ENCODE results near the gene BAZ2B.

GRCh38 chr2:159371506-159371905, 244.8 kb downstream of the BAZ2B start:
- TF ChIP-seq, protein P1, sequence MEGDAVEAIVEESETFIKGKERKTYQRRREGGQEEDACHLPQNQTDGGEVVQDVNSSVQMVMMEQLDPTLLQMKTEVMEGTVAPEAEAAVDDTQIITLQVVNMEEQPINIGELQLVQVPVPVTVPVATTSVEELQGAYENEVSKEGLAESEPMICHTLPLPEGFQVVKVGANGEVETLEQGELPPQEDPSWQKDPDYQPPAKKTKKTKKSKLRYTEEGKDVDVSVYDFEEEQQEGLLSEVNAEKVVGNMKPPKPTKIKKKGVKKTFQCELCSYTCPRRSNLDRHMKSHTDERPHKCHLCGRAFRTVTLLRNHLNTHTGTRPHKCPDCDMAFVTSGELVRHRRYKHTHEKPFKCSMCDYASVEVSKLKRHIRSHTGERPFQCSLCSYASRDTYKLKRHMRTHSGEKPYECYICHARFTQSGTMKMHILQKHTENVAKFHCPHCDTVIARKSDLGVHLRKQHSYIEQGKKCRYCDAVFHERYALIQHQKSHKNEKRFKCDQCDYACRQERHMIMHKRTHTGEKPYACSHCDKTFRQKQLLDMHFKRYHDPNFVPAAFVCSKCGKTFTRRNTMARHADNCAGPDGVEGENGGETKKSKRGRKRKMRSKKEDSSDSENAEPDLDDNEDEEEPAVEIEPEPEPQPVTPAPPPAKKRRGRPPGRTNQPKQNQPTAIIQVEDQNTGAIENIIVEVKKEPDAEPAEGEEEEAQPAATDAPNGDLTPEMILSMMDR (conservative IDR thresholded peaks at IDR 0.05; ENCODE audit: low read depth in 2 of 2): no peak
- no peak for TF ChIP-seq POLR2AphosphoS5 (IDR thresholded peaks at IDR 0.05; ENCODE audit: low read depth)
- TF ChIP-seq EZH2phosphoT487 (IDR thresholded peaks at IDR 0.05; ENCODE audit: unreplicated experiment): no peak
- TF ChIP-seq, protein P2, sequence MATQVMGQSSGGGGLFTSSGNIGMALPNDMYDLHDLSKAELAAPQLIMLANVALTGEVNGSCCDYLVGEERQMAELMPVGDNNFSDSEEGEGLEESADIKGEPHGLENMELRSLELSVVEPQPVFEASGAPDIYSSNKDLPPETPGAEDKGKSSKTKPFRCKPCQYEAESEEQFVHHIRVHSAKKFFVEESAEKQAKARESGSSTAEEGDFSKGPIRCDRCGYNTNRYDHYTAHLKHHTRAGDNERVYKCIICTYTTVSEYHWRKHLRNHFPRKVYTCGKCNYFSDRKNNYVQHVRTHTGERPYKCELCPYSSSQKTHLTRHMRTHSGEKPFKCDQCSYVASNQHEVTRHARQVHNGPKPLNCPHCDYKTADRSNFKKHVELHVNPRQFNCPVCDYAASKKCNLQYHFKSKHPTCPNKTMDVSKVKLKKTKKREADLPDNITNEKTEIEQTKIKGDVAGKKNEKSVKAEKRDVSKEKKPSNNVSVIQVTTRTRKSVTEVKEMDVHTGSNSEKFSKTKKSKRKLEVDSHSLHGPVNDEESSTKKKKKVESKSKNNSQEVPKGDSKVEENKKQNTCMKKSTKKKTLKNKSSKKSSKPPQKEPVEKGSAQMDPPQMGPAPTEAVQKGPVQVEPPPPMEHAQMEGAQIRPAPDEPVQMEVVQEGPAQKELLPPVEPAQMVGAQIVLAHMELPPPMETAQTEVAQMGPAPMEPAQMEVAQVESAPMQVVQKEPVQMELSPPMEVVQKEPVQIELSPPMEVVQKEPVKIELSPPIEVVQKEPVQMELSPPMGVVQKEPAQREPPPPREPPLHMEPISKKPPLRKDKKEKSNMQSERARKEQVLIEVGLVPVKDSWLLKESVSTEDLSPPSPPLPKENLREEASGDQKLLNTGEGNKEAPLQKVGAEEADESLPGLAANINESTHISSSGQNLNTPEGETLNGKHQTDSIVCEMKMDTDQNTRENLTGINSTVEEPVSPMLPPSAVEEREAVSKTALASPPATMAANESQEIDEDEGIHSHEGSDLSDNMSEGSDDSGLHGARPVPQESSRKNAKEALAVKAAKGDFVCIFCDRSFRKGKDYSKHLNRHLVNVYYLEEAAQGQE (IDR thresholded peaks at IDR 0.05; ENCODE audit: unreplicated experiment): no peak
- TF ChIP-seq EZH2 (IDR thresholded peaks at IDR 0.05; ENCODE audit: low read depth, unreplicated experiment): no peak
- no peak for TF ChIP-seq STAT1 (IDR thresholded peaks at IDR 0.05; ENCODE audit: unreplicated experiment)
- TF ChIP-seq, protein P3, sequence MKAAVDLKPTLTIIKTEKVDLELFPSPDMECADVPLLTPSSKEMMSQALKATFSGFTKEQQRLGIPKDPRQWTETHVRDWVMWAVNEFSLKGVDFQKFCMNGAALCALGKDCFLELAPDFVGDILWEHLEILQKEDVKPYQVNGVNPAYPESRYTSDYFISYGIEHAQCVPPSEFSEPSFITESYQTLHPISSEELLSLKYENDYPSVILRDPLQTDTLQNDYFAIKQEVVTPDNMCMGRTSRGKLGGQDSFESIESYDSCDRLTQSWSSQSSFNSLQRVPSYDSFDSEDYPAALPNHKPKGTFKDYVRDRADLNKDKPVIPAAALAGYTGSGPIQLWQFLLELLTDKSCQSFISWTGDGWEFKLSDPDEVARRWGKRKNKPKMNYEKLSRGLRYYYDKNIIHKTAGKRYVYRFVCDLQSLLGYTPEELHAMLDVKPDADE (IDR thresholded peaks at IDR 0.05): no peak
- no peak for TF ChIP-seq CREB1 (CRISPR knock-in tag; IDR thresholded peaks at IDR 0.05; ENCODE audit: low read depth)
- no peak for TF ChIP-seq JUNB (IDR thresholded peaks at IDR 0.05; ENCODE audit: unreplicated experiment)
- no peak for TF ChIP-seq ZNF331 (CRISPR knock-in tag; IDR thresholded peaks at IDR 0.05; ENCODE audit: low read depth)
- TF ChIP-seq, protein P4, sequence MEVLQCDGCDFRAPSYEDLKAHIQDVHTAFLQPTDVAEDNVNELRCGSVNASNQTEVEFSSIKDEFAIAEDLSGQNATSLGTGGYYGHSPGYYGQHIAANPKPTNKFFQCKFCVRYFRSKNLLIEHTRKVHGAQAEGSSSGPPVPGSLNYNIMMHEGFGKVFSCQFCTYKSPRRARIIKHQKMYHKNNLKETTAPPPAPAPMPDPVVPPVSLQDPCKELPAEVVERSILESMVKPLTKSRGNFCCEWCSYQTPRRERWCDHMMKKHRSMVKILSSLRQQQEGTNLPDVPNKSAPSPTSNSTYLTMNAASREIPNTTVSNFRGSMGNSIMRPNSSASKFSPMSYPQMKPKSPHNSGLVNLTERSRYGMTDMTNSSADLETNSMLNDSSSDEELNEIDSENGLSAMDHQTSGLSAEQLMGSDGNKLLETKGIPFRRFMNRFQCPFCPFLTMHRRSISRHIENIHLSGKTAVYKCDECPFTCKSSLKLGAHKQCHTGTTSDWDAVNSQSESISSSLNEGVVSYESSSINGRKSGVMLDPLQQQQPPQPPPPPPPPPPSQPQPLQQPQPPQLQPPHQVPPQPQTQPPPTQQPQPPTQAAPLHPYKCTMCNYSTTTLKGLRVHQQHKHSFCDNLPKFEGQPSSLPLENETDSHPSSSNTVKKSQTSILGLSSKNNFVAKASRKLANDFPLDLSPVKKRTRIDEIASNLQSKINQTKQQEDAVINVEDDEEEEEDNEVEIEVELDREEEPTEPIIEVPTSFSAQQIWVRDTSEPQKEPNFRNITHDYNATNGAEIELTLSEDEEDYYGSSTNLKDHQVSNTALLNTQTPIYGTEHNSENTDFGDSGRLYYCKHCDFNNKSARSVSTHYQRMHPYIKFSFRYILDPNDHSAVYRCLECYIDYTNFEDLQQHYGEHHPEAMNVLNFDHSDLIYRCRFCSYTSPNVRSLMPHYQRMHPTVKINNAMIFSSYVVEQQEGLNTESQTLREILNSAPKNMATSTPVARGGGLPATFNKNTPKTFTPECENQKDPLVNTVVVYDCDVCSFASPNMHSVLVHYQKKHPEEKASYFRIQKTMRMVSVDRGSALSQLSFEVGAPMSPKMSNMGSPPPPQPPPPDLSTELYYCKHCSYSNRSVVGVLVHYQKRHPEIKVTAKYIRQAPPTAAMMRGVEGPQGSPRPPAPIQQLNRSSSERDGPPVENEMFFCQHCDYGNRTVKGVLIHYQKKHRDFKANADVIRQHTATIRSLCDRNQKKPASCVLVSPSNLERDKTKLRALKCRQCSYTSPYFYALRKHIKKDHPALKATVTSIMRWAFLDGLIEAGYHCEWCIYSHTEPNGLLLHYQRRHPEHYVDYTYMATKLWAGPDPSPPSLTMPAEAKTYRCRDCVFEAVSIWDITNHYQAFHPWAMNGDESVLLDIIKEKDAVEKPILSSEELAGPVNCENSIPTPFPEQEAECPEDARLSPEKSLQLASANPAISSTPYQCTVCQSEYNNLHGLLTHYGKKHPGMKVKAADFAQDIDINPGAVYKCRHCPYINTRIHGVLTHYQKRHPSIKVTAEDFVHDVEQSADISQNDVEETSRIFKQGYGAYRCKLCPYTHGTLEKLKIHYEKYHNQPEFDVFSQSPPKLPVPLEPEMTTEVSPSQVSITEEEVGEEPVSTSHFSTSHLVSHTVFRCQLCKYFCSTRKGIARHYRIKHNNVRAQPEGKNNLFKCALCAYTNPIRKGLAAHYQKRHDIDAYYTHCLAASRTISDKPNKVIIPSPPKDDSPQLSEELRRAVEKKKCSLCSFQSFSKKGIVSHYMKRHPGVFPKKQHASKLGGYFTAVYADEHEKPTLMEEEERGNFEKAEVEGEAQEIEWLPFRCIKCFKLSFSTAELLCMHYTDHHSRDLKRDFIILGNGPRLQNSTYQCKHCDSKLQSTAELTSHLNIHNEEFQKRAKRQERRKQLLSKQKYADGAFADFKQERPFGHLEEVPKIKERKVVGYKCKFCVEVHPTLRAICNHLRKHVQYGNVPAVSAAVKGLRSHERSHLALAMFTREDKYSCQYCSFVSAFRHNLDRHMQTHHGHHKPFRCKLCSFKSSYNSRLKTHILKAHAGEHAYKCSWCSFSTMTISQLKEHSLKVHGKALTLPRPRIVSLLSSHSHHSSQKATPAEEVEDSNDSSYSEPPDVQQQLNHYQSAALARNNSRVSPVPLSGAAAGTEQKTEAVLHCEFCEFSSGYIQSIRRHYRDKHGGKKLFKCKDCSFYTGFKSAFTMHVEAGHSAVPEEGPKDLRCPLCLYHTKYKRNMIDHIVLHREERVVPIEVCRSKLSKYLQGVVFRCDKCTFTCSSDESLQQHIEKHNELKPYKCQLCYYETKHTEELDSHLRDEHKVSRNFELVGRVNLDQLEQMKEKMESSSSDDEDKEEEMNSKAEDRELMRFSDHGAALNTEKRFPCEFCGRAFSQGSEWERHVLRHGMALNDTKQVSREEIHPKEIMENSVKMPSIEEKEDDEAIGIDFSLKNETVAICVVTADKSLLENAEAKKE (CRISPR knock-in tag; IDR thresholded peaks at IDR 0.05): no peak
- TF ChIP-seq ZNF114 (CRISPR knock-in tag; IDR thresholded peaks at IDR 0.05): no peak

Data from GM23338 (cell line).